ENCODE data around the gene OR10G3. TPM values are rescaled to one million over a fixed set of nuclear protein-coding genes. Genes with fewer than 3 reads are reported as not detected.

The OR10G3 gene
- total RNA-seq, 1 experiment from 2014 or later = not detected

DNA sequence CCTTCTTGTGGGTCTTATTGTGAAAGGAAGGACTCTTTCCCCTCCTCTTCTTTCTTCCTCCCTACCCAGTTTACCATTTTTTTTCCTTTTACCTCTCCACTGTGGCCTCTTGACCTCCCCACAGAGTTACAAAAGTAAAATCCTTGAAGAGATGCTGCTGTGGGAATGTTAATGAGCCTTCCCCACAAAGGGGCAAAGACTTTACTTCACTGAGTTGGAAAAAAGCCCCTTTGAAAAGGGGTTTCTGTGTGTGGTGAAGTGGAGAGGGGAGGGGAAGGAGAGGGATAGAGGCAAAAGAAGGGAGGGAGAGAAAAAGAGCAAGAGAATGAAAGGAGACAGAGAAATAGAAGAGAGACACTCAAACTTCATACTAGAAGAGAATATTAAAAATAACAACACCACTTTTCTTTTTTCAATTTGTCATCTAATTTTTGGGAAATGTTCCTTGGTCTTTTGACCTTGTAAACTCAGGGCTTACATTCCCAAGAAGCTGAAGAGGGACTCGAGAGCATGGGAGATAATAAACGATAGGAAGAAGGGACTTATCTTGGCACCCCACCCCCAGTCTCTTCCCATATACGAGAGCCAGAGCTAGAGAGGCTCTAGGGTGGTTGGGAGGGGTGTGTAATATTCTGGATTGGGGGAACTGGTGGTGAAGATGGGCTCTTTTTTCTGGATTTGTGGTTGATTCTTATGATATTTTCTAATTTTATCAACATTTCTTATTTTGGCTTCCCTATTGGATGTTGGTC, 40.5 kb downstream of the OR10G3 start:
- TF ChIP-seq, protein P1, sequence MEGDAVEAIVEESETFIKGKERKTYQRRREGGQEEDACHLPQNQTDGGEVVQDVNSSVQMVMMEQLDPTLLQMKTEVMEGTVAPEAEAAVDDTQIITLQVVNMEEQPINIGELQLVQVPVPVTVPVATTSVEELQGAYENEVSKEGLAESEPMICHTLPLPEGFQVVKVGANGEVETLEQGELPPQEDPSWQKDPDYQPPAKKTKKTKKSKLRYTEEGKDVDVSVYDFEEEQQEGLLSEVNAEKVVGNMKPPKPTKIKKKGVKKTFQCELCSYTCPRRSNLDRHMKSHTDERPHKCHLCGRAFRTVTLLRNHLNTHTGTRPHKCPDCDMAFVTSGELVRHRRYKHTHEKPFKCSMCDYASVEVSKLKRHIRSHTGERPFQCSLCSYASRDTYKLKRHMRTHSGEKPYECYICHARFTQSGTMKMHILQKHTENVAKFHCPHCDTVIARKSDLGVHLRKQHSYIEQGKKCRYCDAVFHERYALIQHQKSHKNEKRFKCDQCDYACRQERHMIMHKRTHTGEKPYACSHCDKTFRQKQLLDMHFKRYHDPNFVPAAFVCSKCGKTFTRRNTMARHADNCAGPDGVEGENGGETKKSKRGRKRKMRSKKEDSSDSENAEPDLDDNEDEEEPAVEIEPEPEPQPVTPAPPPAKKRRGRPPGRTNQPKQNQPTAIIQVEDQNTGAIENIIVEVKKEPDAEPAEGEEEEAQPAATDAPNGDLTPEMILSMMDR (conservative IDR thresholded peaks at IDR 0.05) = no peak
- no peak overlapping the region for H2AK5ac ChIP-seq (ENCODE audit: insufficient read length, low read length)
- peaks cover 51 to 66% of the 10 kb centered on the region in 2 experiments for H3K4me1 Mint-ChIP-seq

More for the DNA sequence above, 40.5 kb downstream of the OR10G3 start:
- H3K27ac ChIP-seq (ENCODE audit: insufficient read length, low read depth, low read length) = peak overlapping the region; percentile 21
- Mint-ChIP-seq H3K4me3 (peak overlapping the region; percentile 9 to 73), H3K36me3 (ENCODE audit: insufficient read depth in 1 of 3, low read depth in 3 of 3) (peaks cover 0 to 8% (median 3%) of the 10 kb centered on the region in 3 experiments; a peak in 4 of 7 replicates), H3K9me3 (peaks cover 0 to 3% of the 10 kb centered on the region in 2 experiments; a peak in 1 of 5 replicates), H3K27ac (peak overlapping the region; percentile 87 to 99 (median 98)), H3K27me3 (ENCODE audit: low read depth) (no peaks in the 10 kb centered on the region)
- peak overlapping the region; percentile 24 for H3T11ph ChIP-seq (ENCODE audit: low read length)
- H3K9me3 ChIP-seq (ENCODE audit: control insufficient read depth, low read depth, low read length) = no peaks in the 10 kb centered on the region
- H4K8ac ChIP-seq (replicated peaks; ENCODE audit: insufficient read length, low read depth, low read length) = no peak overlapping the region
- H3K56ac ChIP-seq (ENCODE audit: insufficient read length, low read depth, low read length) = no peak overlapping the region
- no peak overlapping the region for H3K4ac ChIP-seq (ENCODE audit: low read depth, low read length)
- peak overlapping the region; percentile 14 for H3K4me2 ChIP-seq (ENCODE audit: insufficient read depth, insufficient read length, low read length)
- DNase-seq = no peak
- H3K23me2 ChIP-seq (ENCODE audit: insufficient read length, low read depth, low read length, poor library complexity, severe bottlenecking) = peaks cover 17% of the 10 kb centered on the region
- H3K79me2 ChIP-seq (ENCODE audit: insufficient read depth, low read length) = peaks cover 10% of the 10 kb centered on the region; the same call in 1 of the 2 replicates
- no peak overlapping the region for H4K91ac ChIP-seq (ENCODE audit: insufficient read length, low read depth, low read length)
- H3K14ac ChIP-seq (ENCODE audit: insufficient read depth, low read length) = no peak overlapping the region
- no peak overlapping the region for H3K18ac ChIP-seq (ENCODE audit: insufficient read length, low read depth, low read length)
- H2BK5ac ChIP-seq (ENCODE audit: insufficient read length, low read length) = no peak overlapping the region
- no peak overlapping the region for H3K9ac ChIP-seq (ENCODE audit: extremely low read depth, insufficient read length, low read length)
- no peak overlapping the region for H2BK120ac ChIP-seq (ENCODE audit: low read depth, low read length, poor library complexity, severe bottlenecking)
- no peak overlapping the region for H3K23ac ChIP-seq (ENCODE audit: insufficient read length, low read depth, low read length)
- H4K5ac ChIP-seq (ENCODE audit: insufficient read length, low read depth, low read length) = no peak overlapping the region
- H2AFZ ChIP-seq (ENCODE audit: low read length) = no peak overlapping the region
- no peaks in the 10 kb centered on the region for H3K27me3 ChIP-seq (ENCODE audit: insufficient read depth, low read length)
- H4K20me1 ChIP-seq (ENCODE audit: control insufficient read depth, insufficient read depth, insufficient read length) = no peaks in the 10 kb centered on the region
- H3K79me1 ChIP-seq (ENCODE audit: insufficient read depth, low read depth, low read length, poor library complexity, severe bottlenecking) = no peaks in the 10 kb centered on the region
- no peak overlapping the region for H2BK20ac ChIP-seq (ENCODE audit: low read depth, low read length, poor library complexity, severe bottlenecking)
- no peak overlapping the region for H2BK15ac ChIP-seq (ENCODE audit: low read depth, low read length)
- no peak overlapping the region for H2BK12ac ChIP-seq (ENCODE audit: insufficient read length, low read depth, low read length)
- peaks cover 4% of the 10 kb centered on the region; the same call in 1 of the 2 replicates for H3K4me1 ChIP-seq (ENCODE audit: insufficient read depth, low read length)
- no CpG with 5 or more reads among the region's 3 CpGs for WGBS (ENCODE audit: extremely low coverage, insufficient read length, low lambda C conversion rate)

Data from H9 (cell line).